NCI-H1930 (cell line): Measurements from ENCODE around the gene MAP7D1.
A peak's percentile ranks its signal among the peaks of the same experiment; 100 is the strongest.
"Not testable (repeated sequence)": the region's sequence is repeated elsewhere in the genome, so short reads cannot be mapped to it uniquely, and the experiment has no call there.

Experiments
- DNase-seq, 2 experiments: peaks; one replicate each; lab custom pipeline; 2025; lab: John Stamatoyannopoulos, UW

The MAP7D1 gene

GRCh38 chr1:36151845-36152203 lies 4.1 kb upstream of the MAP7D1 start:
- no peak for DNase-seq

GRCh38 chr1:36153476-36153875 lies 2.5 kb upstream of the MAP7D1 start:
- DNase-seq: no peak

GRCh38 chr1:36154335-36154734 lies 1.6 kb upstream of the MAP7D1 start:
- DNase-seq: no peak

GRCh38 chr1:36154765-36155407 lies 1.1 kb upstream of the MAP7D1 start:
- no peak for DNase-seq

- peak; percentile 27 to 45 for DNase-seq
Measured at GRCh38 chr1:36156329-36157114, 562 bp downstream of the MAP7D1 start.

GRCh38 chr1:36157115-36157903 lies 1.3 kb downstream of the MAP7D1 start:
- DNase-seq: no peak

GRCh38 chr1:36157973-36158826 lies 2.2 kb downstream of the MAP7D1 start:
- DNase-seq: no peak

GRCh38 chr1:36158827-36159252 lies 2.9 kb downstream of the MAP7D1 start:
- DNase-seq: not testable (repeated sequence)

- no peak for DNase-seq
Measured at GRCh38 chr1:36159614-36160387, 3.8 kb downstream of the MAP7D1 start.

GRCh38 chr1:36160388-36160948 lies 4.5 kb downstream of the MAP7D1 start:
- DNase-seq: no peak

GRCh38 chr1:36160949-36161485 lies 5.1 kb downstream of the MAP7D1 start:
- no peak for DNase-seq

- DNase-seq: no peak
Measured at GRCh38 chr1:36161641-36162531, 5.9 kb downstream of the MAP7D1 start.

- DNase-seq: no peak
Measured at GRCh38 chr1:36162680-36163239, 6.8 kb downstream of the MAP7D1 start.

- DNase-seq: no peak
Measured at GRCh38 chr1:36163426-36163825, 7.5 kb downstream of the MAP7D1 start.

GRCh38 chr1:36164361-36164760 lies 8.4 kb downstream of the MAP7D1 start:
- no peak for DNase-seq

GRCh38 chr1:36165145-36165544 lies 9.2 kb downstream of the MAP7D1 start:
- DNase-seq: no peak

GRCh38 chr1:36166136-36166535 lies 10.2 kb downstream of the MAP7D1 start:
- no peak for DNase-seq

- DNase-seq: no peak
Measured at GRCh38 chr1:36166938-36167905, 11.3 kb downstream of the MAP7D1 start.
